ENCODE results near the gene TMEM201. TPM values are rescaled to one million over a fixed set of nuclear protein-coding genes. Genes with fewer than 3 reads are reported as not detected.

TMEM201 gene
- total and polyA plus RNA-seq, 2 of the 8 experiments (the other 6 are each of a cell fraction or from before 2014, with no cell fraction given), result 8.2 to 27.1 TPM

- TF ChIP-seq CHD7 (IDR thresholded peaks at IDR 0.05; ENCODE audit: insufficient replicate concordance, low read length), result no peak
- TF ChIP-seq SUZ12 (IDR thresholded peaks at IDR 0.05; ENCODE audit: low read length), result no peak
- TF ChIP-seq TAF1 (IDR thresholded peaks at IDR 0.05; ENCODE audit: low read depth, low read length), result no peak
- TF ChIP-seq CBX5 (IDR thresholded peaks at IDR 0.05; ENCODE audit: low read depth, low read length), result no peak
- no peak for TF ChIP-seq SIN3A (conservative IDR thresholded peaks at IDR 0.05 in 1 of 2, IDR thresholded peaks at IDR 0.05 in 1 of 2; ENCODE audit: low read depth in 1 of 2, low read length in 2 of 2)
- TF ChIP-seq CTBP2 (IDR thresholded peaks at IDR 0.05; ENCODE audit: borderline replicate concordance, insufficient read depth, insufficient read length, low read length), result no peak
- TF ChIP-seq SAP30 (IDR thresholded peaks at IDR 0.05; ENCODE audit: insufficient read depth, insufficient replicate concordance, low read length), result no peak
- no peak for TF ChIP-seq KDM4A (IDR thresholded peaks at IDR 0.05; ENCODE audit: low read depth, low read length, severe bottlenecking)
- TF ChIP-seq SIX5 (IDR thresholded peaks at IDR 0.05; ENCODE audit: low read depth, low read length), result no peak
Observed at GRCh38 chr1:9631613-9632012, 42.9 kb downstream of the TMEM201 start (continued).
